Panc1 (cell line): ENCODE data around the gene MAG. TPM values are rescaled to one million over a fixed set of nuclear protein-coding genes. Genes with fewer than 3 reads are reported as not detected.

Experiments used
- ATAC-seq: fragments of 200-7000 bp; cut with Tn5 transposase; 2 replicates; pipeline ENCODE4 v1.9.1; 2020; ENCODE audit warnings: mild to moderate bottlenecking, moderate library complexity
- BruUV-seq: library from RNA; stranded (reverse); fragments of 400-500 nt; replicated peaks from 2 replicates; lab custom pipeline; 2021; lab: Mats Ljungman, UMichigan
- CTCF ChIA-PET: fragments of 300-600 bp; sonication (Branson Sonifier 250); formaldehyde crosslinking; loops from one replicate; lab custom pipeline; 2022; ENCODE audit warnings: antibody characterized with exemption; lab: Charles Lee
- POLR2A ChIA-PET: fragments of 300-600 bp; sonication (Branson Sonifier 250); formaldehyde crosslinking; loops from one replicate; lab custom pipeline; 2022; ENCODE audit warnings: antibody characterized with exemption; lab: Charles Lee
- DNase-seq: peaks from one replicate; pipeline ENCODE4 v3.0.0-alpha.2; 2010; ENCODE audit warnings: low read depth, low spot score
- H3K27ac ChIP-seq: 2 replicates; pipeline ENCODE4 v1.5.1; 2011; ENCODE audit warnings: mild to moderate bottlenecking, low read length, inconsistent platforms
- H3K27me3 ChIP-seq: fragments of 200-500 bp; sonication (Bioruptor generic); 2 replicates; pipeline ENCODE4 v1.6.0; 2014; ENCODE audit warnings: low read length, inconsistent platforms; ENCODE audit not compliant: control insufficient read depth, insufficient read depth
- H3K36me3 ChIP-seq: fragments of 200-500 bp; sonication (Bioruptor generic); 2 replicates; pipeline ENCODE4 v1.5.1; 2014; ENCODE audit warnings: inconsistent platforms, mild to moderate bottlenecking, low read length, moderate library complexity; ENCODE audit not compliant: control insufficient read depth, insufficient read depth
- H3K4me1 ChIP-seq: 2 replicates; pipeline ENCODE4 v1.5.1; 2011; ENCODE audit warnings: inconsistent platforms, mild to moderate bottlenecking, low read length, moderate library complexity; ENCODE audit not compliant: control insufficient read depth, insufficient read depth
- H3K4me3 ChIP-seq, 2 experiments: 2 replicates each; pipeline ENCODE4 v1.5.1; 2011 to 2012; ENCODE audit warnings: low read depth in 2 of 2, low read length in 2 of 2, mild to moderate bottlenecking in 2 of 2, inconsistent platforms in 1 of 2, moderate library complexity in 1 of 2
- H3K9me3 ChIP-seq: fragments of 200-500 bp; sonication (Bioruptor generic); 2 replicates; pipeline ENCODE4 v1.5.1; 2014; ENCODE audit warnings: low read depth, mild to moderate bottlenecking, inconsistent platforms, low read length, moderate library complexity; ENCODE audit not compliant: control insufficient read depth, insufficient read depth
- POLR2AphosphoS5 ChIP-seq: IDR thresholded peaks from 2 replicates; pipeline ENCODE4 v1.6.1; 2012; ENCODE audit warnings: mild to moderate bottlenecking, low read depth, low read length, moderate library complexity
- SIN3A ChIP-seq: IDR thresholded peaks from 2 replicates; pipeline ENCODE4 v1.6.1; 2012; ENCODE audit warnings: low read depth, mild to moderate bottlenecking, low read length, moderate library complexity, borderline replicate concordance; ENCODE audit not compliant: insufficient read depth
- TCF7L2 ChIP-seq: IDR thresholded peaks from 2 replicates; pipeline ENCODE4 v1.6.1; 2011; ENCODE audit warnings: mild to moderate bottlenecking, low read depth, low read length, inconsistent platforms
- in situ Hi-C: cut with HindIII; loops from 2 replicates; pipeline ENCODE4 v1.10.0; 2016; ENCODE audit warnings: low sequenced_read_pairs, low pct_unique_long_range_greater_than_20kb
- intact Hi-C: fragments of 100-400 bp; cut with micrococcal nuclease; formaldehyde crosslinking; loops from one replicate; pipeline ENCODE4 v1.10.0; 2022; ENCODE audit not compliant: unreplicated experiment
- total RNA-seq: library from RNA; stranded (reverse); gene quantifications from one replicate; pipeline ENCODE4 v1.2.1, GENCODE V29; 2021; ENCODE audit not compliant: unreplicated experiment
- TF ChIP-seq, protein P1 (sequence below): fragments of 450-650 bp; IDR thresholded peaks from 2 replicates; pipeline ENCODE4 v1.5.1; 2017; ENCODE audit warnings: mild to moderate bottlenecking
- TF ChIP-seq, protein P2 (sequence below), 2 experiments: IDR thresholded peaks; 2 replicates each; pipeline ENCODE4 v1.6.1; 2011 to 2012; ENCODE audit warnings: low read depth in 2 of 2, control low read depth in 1 of 2, low read length in 1 of 2, mild to moderate bottlenecking in 1 of 2, moderate library complexity in 1 of 2; ENCODE audit not compliant: insufficient read depth in 1 of 2

MAG gene
- total RNA-seq, 1 experiment from 2014 or later = not detected

DNA sequence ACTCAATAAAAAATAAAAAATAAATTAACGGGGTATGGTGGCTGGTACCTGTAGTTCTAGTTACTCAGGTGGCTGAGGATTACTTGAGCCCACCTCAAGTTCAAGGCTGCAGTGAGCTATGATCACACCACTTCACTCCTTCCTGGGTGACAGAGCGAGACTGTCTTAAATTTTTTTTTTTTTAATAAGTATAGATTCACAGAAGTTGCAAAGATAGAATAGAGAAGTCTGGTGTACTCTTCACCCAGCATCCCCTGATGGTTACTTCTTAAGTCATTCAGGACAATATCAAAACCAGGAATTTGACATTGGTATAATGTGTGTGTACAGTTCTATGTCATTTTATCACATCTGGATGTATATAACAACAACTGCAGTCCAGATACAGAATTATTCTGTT is 29.3 kb downstream of the MAG start:
- Histone ChIP-seq H3K4me3 (no peak overlapping the region), H3K27ac (no peak overlapping the region), H3K9me3 (no peaks in the 10 kb centered on the region), H3K27me3 (no peaks in the 10 kb centered on the region), H3K36me3 (no peaks in the 10 kb centered on the region), H3K4me1 (no peaks in the 10 kb centered on the region; the same call in 1 of the 2 replicates)
- DNase-seq (no peak), ATAC-seq (no peak)
- TF ChIP-seq POLR2AphosphoS5 (no peak), TCF7L2 (no peak), SIN3A (no peak)
- TF ChIP-seq, protein P1, sequence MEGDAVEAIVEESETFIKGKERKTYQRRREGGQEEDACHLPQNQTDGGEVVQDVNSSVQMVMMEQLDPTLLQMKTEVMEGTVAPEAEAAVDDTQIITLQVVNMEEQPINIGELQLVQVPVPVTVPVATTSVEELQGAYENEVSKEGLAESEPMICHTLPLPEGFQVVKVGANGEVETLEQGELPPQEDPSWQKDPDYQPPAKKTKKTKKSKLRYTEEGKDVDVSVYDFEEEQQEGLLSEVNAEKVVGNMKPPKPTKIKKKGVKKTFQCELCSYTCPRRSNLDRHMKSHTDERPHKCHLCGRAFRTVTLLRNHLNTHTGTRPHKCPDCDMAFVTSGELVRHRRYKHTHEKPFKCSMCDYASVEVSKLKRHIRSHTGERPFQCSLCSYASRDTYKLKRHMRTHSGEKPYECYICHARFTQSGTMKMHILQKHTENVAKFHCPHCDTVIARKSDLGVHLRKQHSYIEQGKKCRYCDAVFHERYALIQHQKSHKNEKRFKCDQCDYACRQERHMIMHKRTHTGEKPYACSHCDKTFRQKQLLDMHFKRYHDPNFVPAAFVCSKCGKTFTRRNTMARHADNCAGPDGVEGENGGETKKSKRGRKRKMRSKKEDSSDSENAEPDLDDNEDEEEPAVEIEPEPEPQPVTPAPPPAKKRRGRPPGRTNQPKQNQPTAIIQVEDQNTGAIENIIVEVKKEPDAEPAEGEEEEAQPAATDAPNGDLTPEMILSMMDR = no peak
- TF ChIP-seq, protein P2, sequence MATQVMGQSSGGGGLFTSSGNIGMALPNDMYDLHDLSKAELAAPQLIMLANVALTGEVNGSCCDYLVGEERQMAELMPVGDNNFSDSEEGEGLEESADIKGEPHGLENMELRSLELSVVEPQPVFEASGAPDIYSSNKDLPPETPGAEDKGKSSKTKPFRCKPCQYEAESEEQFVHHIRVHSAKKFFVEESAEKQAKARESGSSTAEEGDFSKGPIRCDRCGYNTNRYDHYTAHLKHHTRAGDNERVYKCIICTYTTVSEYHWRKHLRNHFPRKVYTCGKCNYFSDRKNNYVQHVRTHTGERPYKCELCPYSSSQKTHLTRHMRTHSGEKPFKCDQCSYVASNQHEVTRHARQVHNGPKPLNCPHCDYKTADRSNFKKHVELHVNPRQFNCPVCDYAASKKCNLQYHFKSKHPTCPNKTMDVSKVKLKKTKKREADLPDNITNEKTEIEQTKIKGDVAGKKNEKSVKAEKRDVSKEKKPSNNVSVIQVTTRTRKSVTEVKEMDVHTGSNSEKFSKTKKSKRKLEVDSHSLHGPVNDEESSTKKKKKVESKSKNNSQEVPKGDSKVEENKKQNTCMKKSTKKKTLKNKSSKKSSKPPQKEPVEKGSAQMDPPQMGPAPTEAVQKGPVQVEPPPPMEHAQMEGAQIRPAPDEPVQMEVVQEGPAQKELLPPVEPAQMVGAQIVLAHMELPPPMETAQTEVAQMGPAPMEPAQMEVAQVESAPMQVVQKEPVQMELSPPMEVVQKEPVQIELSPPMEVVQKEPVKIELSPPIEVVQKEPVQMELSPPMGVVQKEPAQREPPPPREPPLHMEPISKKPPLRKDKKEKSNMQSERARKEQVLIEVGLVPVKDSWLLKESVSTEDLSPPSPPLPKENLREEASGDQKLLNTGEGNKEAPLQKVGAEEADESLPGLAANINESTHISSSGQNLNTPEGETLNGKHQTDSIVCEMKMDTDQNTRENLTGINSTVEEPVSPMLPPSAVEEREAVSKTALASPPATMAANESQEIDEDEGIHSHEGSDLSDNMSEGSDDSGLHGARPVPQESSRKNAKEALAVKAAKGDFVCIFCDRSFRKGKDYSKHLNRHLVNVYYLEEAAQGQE (IDR thresholded peaks at IDR 0.05; ENCODE audit: insufficient read depth in 1 of 2, low read depth in 2 of 2, low read length in 1 of 2) = no peak
- ChIA-PET POLR2A (no interaction called here), CTCF (no interaction called here)
- in situ Hi-C loops (no loop called here), intact Hi-C loops (no loop called here)
- no TSS peak for BruUV-seq

- Histone ChIP-seq H3K27me3 (no peaks in the 10 kb centered on the region), H3K36me3 (no peaks in the 10 kb centered on the region), H3K27ac (no peak overlapping the region), H3K4me1 (no peaks in the 10 kb centered on the region; the same call in 1 of the 2 replicates), H3K9me3 (no peaks in the 10 kb centered on the region), H3K4me3 (no peak overlapping the region)
- in situ Hi-C loops (no loop called here), intact Hi-C loops (no loop called here)
- DNase-seq = no peak
- no TSS peak for BruUV-seq
- ChIA-PET POLR2A (no interaction called here), CTCF (no interaction called here)
- TF ChIP-seq, protein P2 (IDR thresholded peaks at IDR 0.05; ENCODE audit: insufficient read depth in 1 of 2, low read depth in 2 of 2, low read length in 1 of 2) = no peak
- TF ChIP-seq POLR2AphosphoS5 = no peak
- TF ChIP-seq SIN3A = no peak
- TF ChIP-seq, protein P1 = no peak
- no peak for TF ChIP-seq TCF7L2
- no peak for ATAC-seq
Measured at GRCh38 chr19:35322014-35322413, 30.1 kb downstream of the MAG start.
